Stimulated activated CD8-positive, alpha-beta memory T cell treated with anti-CD3 and anti-CD28 coated beads, Interleukin-2, amount 100 ng/mL, for 48 hours (primary cell): ENCODE measurements around the gene STAC3.

ENCODE experiments used
- DNase-seq, 2 donors: peaks; one replicate each; pipeline ENCODE4 v3.0.0-alpha.2; 2020; ENCODE audit warnings: low read depth in 2 of 2

The STAC3 gene

GRCh38 chr12:57254506-57255280, 3.7 kb upstream of the STAC3 start:
- no peak for DNase-seq

GRCh38 chr12:57250541-57250940, 446 bp downstream of the STAC3 start:
- DNase-seq, result no peak

GRCh38 chr12:57248934-57249742, 1.8 kb downstream of the STAC3 start:
- no peak for DNase-seq

- no peak for DNase-seq
Observed at GRCh38 chr12:57247041-57247440, 3.9 kb downstream of the STAC3 start.

GRCh38 chr12:57244312-57244696, 6.7 kb downstream of the STAC3 start:
- no peak for DNase-seq

GRCh38 chr12:57243521-57244311, 7.3 kb downstream of the STAC3 start:
- DNase-seq, result peak; percentile 76 to 77

- peak in 1 of 2 donors; percentile 67 for DNase-seq
Observed at GRCh38 chr12:57242691-57243454, 8.1 kb downstream of the STAC3 start.

- no peak for DNase-seq
Observed at GRCh38 chr12:57242329-57242690, 8.7 kb downstream of the STAC3 start.

GRCh38 chr12:57241402-57242310, 9.3 kb downstream of the STAC3 start:
- no peak for DNase-seq

- no peak for DNase-seq
Observed at GRCh38 chr12:57240926-57241401, 10.0 kb downstream of the STAC3 start.

- DNase-seq, result no peak
Observed at GRCh38 chr12:57240066-57240921, 10.7 kb downstream of the STAC3 start.

- DNase-seq, result no peak
Observed at GRCh38 chr12:57239587-57240065, 11.4 kb downstream of the STAC3 start.

- peak; percentile 81 to 88 for DNase-seq
Observed at GRCh38 chr12:57238854-57239554, 12.0 kb downstream of the STAC3 start.

- no peak for DNase-seq
Observed at GRCh38 chr12:57237932-57238853, 12.8 kb downstream of the STAC3 start.

- DNase-seq, result no peak
Observed at GRCh38 chr12:57237596-57237931, 13.4 kb downstream of the STAC3 start.

- no peak for DNase-seq
Observed at GRCh38 chr12:57236925-57237595, 13.9 kb downstream of the STAC3 start.
